ENCODE measurements around the gene STAT3. TPM values are rescaled to one million over a fixed set of nuclear protein-coding genes. Genes with fewer than 3 reads are reported as not detected.

Gene STAT3
- total RNA-seq, 1 experiment from 2014 or later = 61.0 TPM

- POLR2A ChIA-PET = no interaction called here
- Histone ChIP-seq H3K4me3 (replicated peaks in 1 of 2; ENCODE audit: low read depth in 1 of 2, low read length in 2 of 2) (no peak overlapping the region), H3K4me2 (ENCODE audit: low read length) (no peak overlapping the region), H3K79me2 (ENCODE audit: insufficient read depth, low read length) (no peaks in the 10 kb centered on the region), H3K9ac (ENCODE audit: low read length) (no peak overlapping the region), H3K36me3 (ENCODE audit: control insufficient read depth in 1 of 2, insufficient read depth in 2 of 2, low read length in 2 of 2) (peaks cover 23 to 32% of the 10 kb centered on the region in 2 experiments), H3K4me1 (ENCODE audit: control insufficient read depth in 1 of 2, insufficient read depth in 2 of 2, low read length in 2 of 2) (peaks cover 0 to 14% of the 10 kb centered on the region in 2 experiments; a peak in 2 of 4 replicates), H3K27me3 (ENCODE audit: insufficient read depth, low read length) (no peaks in the 10 kb centered on the region), H3K27ac (ENCODE audit: low read depth, low read length) (no peak overlapping the region), H2AFZ (ENCODE audit: low read depth, low read length, poor library complexity, severe bottlenecking) (no peak overlapping the region), H3K9me3 (ENCODE audit: control insufficient read depth in 1 of 2, insufficient read depth in 1 of 2, low read depth in 1 of 2, low read length in 2 of 2) (no peaks in the 10 kb centered on the region), H4K20me1 (ENCODE audit: insufficient read depth) (no peaks in the 10 kb centered on the region), H3K9me2 (ENCODE audit: insufficient read depth) (no peaks in the 10 kb centered on the region)
- intact Hi-C loops (cut with micrococcal nuclease) = no loop called here
- no peak for DNase-seq (ENCODE audit: low read depth, low spot score)
- CTCF ChIA-PET = no interaction called here
- TF ChIP-seq EGR1 (IDR thresholded peaks at IDR 0.05; ENCODE audit: low read depth) = no peak
- no peak for TF ChIP-seq SRF (IDR thresholded peaks at IDR 0.05; ENCODE audit: low read depth)
- no peak for TF ChIP-seq CBX3 (IDR thresholded peaks at IDR 0.05; ENCODE audit: low read depth)
- TF ChIP-seq, protein P1, sequence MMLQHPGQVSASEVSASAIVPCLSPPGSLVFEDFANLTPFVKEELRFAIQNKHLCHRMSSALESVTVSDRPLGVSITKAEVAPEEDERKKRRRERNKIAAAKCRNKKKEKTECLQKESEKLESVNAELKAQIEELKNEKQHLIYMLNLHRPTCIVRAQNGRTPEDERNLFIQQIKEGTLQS (IDR thresholded peaks at IDR 0.05) = no peak
- no peak for TF ChIP-seq YY1 (IDR thresholded peaks at IDR 0.05; ENCODE audit: extremely low read depth, insufficient replicate concordance, low read depth, low read length)
- no peak for TF ChIP-seq JUND (IDR thresholded peaks at IDR 0.05)
- TF ChIP-seq SP1 (IDR thresholded peaks at IDR 0.05; ENCODE audit: low read depth) = no peak
- TF ChIP-seq POLR2AphosphoS5 (IDR thresholded peaks at IDR 0.05; ENCODE audit: low read depth, low read length) = no peak
- TF ChIP-seq MAX (IDR thresholded peaks at IDR 0.05) = no peak
- no peak for TF ChIP-seq REST (IDR thresholded peaks at IDR 0.05; ENCODE audit: low read depth)
- TF ChIP-seq RAD21 (IDR thresholded peaks at IDR 0.05; ENCODE audit: low read depth) = no peak
- no peak for TF ChIP-seq ELF1 (IDR thresholded peaks at IDR 0.05; ENCODE audit: borderline replicate concordance, low read depth)
- BruUV-seq (replicated peaks) = no TSS peak
- no peak for ATAC-seq
- RAD21 ChIA-PET (ENCODE audit: low non-redundant PET in 1 of 2, low total read pairs in 2 of 2, uncharacterized antibody in 2 of 2, unreplicated experiment in 2 of 2) = no interaction called here
Observed at GRCh38 chr17:42333053-42333452, 55.2 kb downstream of the STAT3 start.
